HG03025 (cell line): ENCODE data around the gene ARID3C.

Experiments
- ATAC-seq: cut with Tn5 transposase; IDR thresholded peaks from one replicate; pipeline ENCODE4 v1.9.1; 2021; ENCODE audit warnings: mild to moderate bottlenecking, moderate library complexity; ENCODE audit not compliant: unreplicated experiment, low FRiP score

ARID3C gene, protein sequence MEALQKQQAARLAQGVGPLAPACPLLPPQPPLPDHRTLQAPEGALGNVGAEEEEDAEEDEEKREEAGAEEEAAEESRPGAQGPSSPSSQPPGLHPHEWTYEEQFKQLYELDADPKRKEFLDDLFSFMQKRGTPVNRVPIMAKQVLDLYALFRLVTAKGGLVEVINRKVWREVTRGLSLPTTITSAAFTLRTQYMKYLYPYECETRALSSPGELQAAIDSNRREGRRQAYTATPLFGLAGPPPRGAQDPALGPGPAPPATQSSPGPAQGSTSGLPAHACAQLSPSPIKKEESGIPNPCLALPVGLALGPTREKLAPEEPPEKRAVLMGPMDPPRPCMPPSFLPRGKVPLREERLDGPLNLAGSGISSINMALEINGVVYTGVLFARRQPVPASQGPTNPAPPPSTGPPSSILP

DNA sequence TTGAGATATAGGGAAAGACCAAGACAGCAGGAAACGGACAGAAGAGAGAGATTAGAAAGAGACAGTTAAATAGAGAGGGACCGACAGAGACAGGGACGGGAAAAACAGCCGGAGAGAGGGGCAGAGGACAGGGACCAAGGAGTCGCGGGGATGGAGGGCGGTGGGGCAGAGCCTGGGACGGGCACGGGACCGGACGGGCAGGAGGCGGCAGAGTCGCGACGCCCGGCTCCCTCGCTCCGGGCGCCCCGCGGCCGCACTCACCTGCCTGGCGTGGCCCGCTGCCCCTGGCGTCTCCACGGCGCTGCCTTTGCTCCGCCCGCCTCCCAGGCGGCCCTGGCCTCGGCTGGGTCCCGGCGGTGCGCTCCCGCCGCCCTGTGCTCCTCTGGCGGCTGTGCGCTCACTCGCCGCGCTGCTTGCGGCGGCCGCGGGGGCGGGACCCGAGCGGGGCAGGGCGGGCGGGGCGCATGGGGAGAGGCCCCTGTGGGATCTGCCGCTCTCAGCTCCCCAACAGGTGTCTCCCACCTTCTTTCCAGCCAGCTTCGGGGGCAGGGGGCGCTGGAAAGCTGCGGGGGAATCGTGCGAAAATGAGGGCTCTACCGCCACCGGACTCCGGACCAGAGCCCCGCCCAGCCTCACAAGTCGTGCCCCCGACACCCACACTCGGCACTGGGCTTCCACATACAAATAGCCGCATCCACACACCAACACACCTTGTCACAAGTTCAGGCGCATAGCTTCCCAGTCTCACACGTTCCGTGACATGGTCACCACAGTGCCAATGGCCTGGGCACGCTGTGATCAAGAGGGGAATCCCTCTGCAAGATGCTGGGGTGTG is at the start of gene ARID3C:
Gene ARID3C, minus strand, starts transcription at position 411 of the 835 bp plus-strand sequence. CDS start 1,052 bp downstream, outside the sequence.
- ATAC-seq = no peak

DNA sequence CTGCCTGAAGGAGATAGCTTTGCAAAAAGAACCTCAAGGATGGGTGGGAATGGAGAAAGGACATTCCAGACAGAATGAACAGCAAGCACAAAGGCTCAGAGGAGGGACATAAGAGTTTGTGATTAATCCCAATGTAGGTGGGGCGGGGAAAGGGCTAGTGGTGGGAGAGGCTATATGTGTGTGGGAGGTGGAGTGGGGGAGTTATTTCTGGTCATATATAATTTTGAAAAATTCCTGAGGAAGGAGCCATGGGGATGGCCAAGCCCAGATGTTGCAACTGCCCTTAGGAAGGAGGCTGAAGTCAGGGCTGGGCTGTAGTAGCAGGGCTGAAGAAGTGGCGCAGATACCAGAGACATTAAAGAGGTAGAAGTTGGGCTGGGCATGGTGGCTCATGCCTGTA is 47.0 kb upstream of the ARID3C start:
- ATAC-seq = no peak

DNA sequence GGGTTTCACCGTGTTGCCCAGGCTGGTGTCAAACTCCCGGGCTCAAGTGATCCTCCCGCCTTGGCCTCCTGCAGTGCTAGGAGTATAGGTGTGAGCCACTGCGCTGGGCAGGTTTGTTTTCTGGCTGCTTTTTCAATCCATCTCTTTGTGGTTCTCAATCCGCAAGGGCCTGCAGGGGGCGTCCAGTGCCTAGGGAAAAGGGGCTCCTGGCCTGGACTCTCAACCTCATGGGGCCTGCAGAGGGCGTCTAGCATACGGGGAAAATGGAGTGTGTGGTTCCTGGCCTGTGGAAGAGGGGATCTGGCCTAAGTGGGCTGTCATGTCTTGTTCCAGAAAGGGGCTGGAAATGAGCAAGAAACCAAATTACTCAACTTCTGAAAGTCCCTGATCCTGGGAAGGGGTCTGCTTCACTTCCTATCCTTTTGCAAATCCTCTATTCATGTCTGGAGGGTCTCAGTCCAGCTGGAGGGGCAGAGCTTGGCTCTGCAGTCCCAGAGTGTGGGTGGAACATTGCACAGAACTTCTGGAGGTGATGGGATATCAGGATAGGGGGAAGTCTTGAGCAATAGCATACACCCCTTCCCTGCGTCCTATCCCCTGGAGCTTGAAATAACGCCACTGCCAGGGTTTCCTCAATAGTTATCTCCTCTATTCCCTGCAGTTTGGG is 46.3 kb upstream of the ARID3C start:
- no peak for ATAC-seq

DNA sequence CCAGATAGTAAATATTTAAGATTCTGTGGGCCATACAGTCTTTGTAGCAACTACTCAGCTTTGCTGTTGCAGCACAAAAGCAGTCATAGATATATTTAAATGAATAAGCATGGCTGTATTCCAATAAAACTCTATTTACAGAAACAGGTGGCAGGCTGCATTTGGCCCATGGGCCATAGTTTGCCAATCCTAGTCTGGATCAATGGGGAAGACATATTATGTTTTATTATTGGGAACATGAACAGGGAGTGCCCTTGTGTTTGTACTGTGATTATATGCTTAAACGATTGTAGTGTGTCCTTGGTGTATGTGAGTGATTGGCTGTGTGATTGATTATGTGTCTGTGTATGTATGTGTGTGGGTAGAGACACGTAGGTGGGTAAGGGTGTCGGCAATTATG is 45.6 kb upstream of the ARID3C start:
- no peak for ATAC-seq

DNA sequence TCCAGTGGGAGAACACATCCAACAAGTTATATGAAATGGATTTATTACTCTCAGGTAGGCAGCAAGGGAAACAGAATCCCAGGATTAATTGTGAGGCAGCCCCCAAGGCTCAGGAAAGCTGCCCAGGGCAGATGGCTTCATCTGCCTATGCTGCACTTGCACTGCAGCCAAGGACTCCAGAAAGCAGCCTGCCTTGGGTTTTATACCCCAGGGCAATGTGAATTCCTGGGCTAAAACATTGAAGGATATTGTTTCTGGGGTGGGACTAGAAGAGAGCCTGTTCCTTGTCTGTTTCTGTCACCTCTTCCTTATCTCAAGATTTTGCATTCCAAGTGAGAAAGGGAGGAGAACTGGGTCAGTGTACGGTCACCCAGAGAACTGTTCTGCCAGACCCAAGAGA is 42.4 kb upstream of the ARID3C start:
- ATAC-seq = no peak

DNA sequence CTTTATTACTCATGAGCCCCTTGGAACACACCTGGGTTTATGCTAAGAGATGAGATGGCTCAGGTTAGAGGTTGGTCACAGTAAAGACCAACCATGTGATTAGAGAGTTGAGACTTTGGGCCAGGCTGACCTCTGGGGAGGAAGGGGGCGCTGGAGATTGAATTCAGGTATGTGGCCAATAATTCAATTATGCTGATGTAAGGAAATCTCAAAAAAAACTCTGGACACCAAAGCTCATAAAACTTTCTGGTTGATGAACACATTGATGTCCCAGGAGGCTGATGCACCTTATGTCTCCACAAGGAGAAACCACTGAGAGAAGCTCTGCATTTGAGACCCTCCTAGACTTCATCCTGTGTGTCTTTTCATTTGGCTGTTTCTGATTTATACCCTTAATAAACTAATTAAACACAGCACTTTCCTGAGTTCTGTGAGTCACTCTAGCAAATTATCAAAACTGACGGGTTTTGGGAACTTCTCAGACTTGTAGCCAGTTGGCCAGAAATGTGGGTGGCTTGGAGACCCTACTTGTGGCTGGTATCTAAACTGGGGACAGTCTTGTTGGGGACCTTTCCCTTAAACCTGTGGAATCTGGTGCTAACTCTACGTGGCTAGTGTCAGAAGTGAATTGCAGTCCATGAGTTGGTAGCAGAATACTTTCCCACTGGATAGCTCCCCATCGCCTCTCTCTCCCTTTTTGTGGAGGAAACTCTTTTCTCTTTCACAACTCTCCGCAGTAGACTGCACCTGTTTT is 41.1 kb upstream of the ARID3C start:
- ATAC-seq = no peak

DNA sequence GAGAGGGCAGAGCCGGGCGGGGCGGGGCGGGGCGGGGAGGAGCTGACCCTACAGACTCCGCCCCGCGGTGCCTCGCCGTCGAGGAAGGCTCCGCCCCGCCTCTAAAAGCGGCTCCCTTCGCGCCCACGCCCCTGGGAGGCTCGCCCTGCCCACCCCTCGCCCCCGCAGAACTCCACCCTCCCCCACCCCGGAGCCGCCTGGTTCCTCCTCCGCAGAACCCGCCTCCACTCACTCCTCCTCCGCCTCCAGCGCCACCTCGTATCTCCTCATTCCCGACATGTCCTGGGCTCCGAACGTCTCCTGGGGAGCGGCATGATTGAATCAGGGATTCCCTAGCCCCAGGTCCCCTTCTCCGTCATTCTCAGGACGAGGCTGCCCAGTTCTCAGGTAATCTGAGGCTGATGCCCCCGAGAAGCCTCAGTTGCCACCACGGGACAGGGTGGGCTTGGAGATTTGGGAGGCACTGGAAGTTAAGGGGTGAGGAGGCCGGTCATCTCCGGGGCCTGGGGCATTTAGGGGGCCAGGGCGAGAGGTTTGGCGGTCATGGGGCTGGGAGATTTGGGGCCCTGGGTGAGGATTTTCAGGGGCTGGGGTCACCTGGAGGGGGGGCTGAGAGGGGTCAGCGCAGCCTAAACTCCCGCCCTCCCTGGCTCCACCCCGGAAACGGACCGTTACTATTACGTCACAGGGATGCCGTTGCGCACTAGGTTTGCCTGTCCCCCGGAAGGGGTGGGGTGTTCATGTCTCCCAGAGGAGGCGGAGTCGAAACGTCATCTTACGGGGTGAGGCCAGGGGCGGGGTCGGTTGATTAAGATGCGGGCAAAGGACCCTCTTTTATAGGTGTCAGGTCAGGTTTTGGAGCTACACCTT is 36.8 kb upstream of the ARID3C start:
- ATAC-seq = peak; percentile 38

DNA sequence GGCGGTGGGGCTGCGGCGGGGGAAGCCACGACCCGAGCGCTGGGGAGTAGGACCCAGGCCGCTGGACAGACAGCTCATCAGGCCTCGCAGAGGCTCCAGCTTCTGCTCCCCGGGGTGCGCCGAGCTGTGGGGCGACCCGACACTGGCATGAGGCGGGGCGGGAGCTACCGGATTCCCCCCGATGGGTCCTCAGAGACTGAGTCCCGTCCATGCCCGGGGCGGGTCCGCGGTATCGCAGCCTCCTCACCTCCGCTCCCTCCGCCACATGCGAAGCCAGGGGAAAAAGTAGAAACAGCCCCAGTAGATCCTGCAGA is 36.2 kb upstream of the ARID3C start:
- no peak for ATAC-seq

DNA sequence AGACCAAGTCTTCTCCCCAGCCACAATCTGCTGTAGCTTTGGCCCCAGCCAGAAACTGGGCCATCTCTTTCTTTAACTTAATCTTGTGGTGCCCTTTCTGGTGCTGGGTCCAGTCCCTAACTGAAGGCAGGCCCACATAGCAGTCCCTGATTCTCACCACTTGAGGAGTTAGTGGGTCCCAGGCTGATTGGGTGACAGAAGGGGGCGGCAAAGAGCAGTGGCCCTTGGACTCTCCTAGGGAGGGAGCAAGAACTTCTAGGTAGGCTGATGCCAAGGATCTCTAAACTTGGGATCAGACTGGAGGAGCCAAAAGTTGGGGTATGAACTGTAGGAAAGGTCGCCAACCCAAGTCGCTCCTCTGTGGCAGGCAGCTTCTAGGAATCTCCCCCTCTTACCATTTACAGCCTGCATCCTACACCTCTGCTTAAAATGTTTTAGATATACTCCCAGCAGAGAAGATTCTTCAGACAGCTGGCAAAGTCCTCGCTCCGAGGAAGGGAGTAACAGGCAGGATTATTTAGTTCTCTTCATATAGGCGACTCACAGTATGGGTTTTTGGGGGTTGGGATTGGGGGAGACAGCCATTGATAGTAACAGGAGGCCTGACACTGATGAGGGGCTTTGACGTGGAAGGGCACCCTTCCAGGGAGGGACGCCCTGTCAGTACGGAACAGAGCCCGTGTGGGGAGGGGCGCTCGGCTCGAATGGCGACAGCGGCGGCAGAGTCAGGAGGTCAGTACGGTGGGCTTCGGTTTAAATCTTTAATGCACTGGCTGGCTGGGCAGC is 35.6 kb upstream of the ARID3C start:
- peak; percentile 47 for ATAC-seq

DNA sequence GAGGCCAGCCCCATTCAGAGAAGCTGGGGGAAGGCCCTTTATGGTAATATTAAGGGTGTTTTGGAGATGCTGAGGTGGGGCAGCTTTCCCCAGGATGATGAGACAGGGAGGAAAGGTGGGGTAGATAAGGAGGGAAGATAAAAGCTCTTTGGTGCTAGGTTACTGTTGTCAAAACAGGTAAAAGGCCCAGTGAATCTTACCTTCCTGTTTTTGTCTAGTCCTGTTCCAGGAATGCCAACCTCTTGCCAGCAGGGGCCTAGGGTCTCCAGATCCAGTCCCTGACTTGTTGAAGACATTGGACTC is 34.4 kb upstream of the ARID3C start:
- ATAC-seq = no peak

DNA sequence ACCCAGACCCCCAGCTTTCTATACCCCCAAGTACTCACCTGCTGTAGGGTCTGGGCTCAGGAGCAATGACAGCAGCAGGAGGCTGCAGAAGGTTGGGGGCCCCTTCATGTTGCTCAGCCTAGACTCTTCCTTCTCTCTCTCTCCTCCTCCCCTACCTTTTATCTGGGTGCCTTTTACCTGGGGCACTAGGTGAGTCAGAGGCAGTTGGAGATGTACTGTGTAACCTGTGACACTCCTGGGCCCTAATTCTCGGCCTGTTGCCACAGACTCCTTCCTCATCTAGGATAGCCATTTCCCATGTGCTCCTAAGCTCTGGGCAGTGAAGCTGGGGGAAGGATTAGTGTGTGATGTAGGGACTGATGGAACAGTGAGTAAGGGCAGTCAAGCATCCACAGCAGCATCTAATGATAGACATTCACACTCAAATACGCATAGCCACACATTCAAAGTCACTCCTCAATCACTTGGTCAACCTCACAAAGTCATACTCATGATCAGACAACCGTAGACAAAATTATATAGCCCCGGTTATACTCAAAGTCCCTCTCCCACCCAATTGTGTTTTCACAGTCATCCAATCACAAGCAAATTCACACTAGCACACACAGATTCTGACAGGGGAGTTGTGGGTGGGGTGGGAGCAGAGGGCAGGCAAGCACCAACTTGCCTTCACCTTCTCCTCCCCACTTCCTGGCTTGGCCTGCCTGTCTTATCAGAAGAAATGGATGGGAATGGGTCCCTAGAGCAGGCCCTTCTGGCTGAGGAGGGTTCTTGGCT is 33.8 kb upstream of the ARID3C start, which contains the start of gene CCL27:
Gene CCL27, minus strand, starts transcription at position 132 of the 777 bp plus-strand sequence. Its CDS starts 24 bp downstream, at position 108.
- no peak for ATAC-seq

DNA sequence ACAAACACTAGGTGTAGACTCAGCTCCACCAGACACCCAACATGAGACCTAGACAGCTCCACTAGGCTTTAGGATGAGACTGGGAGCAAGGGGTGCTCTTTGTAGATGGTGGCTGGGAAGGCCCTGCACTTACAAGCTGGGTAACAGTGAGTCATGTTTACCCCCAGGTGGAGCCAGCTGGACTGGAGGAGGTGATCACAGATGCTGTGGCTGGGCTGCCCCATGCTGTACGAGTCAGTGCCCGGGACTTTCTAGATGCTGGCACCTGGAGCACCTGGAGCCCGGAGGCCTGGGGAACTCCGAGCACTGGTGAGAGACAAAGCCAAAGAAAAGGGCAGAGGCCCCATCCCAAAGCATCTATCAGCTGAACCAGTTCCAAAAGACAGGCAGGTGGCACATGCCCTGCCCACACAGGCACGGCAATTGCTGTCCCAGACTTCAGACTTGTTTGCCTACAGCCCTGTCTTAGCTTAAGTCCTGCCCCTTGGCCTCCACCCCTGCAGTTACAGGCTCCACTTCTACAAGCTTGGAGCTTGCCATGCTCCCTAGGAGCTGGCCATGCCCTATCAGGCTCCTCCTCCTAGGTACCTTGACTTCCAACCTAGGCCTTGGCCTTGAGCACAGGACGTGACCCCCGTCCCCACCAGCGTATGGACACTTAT is 30.9 kb upstream of the ARID3C start:
- ATAC-seq = no peak

DNA sequence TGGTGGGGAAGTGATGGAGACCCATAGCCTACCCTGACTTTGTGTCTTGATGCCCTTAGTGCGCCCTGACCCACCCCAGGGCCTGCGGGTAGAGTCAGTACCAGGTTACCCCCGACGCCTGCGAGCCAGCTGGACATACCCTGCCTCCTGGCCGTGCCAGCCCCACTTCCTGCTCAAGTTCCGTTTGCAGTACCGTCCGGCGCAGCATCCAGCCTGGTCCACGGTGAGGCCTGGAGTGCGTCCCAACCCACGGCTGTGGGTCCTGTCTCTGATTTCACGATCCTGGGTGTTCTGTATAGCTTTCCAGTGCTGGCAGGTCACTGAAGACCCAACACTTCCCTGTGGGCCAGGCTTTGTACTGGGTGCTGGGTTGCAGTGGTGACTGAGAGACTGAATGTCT is 29.6 kb upstream of the ARID3C start:
- ATAC-seq = no peak

DNA sequence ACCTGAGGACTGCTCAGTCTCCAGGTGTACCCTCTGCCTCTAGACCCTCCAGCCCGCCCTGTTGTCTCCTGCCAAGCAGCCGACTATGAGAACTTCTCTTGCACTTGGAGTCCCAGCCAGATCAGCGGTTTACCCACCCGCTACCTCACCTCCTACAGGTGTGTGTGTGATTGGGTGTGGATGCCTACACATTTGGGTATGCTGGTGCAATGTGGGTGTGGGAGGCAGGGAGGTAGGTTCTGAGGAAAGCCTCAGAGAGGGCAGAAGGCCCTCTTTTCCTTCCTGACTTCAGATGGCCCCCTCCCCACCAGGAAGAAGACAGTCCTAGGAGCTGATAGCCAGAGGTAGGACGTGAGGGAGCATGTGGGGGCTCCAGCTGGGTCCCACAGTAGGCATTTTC is 28.1 kb upstream of the ARID3C start:
- no peak for ATAC-seq

DNA sequence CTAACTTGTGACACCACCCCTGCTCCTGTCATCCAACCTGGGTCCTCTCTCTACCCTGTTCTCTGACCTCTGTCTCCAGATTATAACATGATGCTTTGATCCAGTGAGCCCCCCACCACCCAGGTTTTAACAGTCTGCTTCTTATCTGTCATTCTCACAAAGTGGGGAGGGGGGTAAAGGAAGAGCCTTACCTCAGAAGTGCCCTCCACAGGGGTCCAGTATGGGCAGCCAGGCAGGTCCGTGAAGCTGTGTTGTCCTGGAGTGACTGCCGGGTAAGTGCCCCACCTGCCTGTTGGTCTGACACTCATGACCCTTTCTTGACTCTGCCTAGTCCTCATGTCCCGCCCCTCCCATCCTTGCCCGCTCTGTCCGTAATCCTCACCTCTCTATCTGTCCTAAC is 26.5 kb upstream of the ARID3C start:
- ATAC-seq = no peak

DNA sequence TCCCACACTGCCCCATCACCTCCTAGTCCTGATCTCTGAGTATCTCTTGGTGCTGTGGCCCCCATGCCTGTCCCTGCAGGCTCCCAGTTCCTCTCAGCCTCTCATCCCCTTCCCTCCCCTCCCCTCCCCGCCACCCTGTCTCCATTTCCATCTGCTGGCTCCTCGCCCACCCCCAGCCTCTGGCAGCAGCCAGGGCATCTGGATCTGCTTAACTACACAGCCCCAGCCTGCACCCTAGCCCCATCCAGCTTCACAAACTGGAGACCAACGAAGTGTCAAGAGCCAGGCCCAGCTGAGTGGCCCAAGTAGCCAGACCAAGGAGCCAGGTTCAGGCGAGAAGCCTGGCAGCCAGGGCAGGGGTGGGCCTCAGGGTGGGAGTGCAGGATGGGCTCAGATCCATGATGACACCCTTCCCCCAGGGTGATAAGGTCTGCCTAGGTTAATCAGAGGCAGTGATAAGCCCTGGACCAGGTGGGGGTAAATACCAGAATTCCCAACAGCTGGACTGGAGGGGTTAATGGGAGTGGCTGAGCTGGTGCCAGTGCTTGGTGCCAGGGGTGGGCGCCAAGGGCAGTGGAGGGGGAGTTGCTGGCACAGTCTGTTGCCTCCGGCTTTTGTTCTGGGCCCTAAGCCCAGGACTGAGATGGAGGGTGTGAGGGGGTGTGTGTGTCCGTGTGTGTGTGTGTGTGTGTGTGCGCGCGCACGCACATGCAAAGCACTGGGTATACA is 25.6 kb upstream of the ARID3C start:
- no peak for ATAC-seq
